ENCODE data around the gene LMX1B. TPM values are rescaled to one million over a fixed set of nuclear protein-coding genes. Genes with fewer than 3 reads are reported as not detected.

Gene LMX1B
- total RNA-seq, 1 experiment from 2014 or later = not detected

DNA sequence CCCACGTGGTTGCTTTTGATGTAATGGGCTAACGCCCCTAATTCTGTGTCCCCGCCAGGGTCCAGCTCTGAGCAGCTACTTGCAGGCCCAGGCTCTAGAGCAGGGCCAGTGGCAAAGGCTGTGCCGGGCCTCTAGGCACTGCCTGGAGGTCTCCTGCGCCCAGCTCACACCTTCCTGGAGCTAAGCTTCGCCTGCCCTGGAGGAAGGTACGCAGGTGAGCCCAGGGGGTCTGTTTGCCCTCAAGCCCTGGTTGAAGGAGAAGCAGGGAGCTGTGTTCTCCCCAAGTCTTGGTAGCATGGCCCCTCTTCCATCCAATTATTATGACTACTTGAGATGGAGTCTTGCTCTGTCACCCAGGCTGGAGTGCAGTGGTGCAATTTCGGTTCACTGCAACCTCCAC, 5.2 kb upstream of the LMX1B start:
- H3K36me3 Mint-ChIP-seq (ENCODE audit: insufficient read depth, unreplicated experiment) = peaks cover 6% of the 10 kb centered on the region
- H3K9me3 Mint-ChIP-seq (ENCODE audit: low read depth, unreplicated experiment) = no peaks in the 10 kb centered on the region
- TF ChIP-seq, protein P1, sequence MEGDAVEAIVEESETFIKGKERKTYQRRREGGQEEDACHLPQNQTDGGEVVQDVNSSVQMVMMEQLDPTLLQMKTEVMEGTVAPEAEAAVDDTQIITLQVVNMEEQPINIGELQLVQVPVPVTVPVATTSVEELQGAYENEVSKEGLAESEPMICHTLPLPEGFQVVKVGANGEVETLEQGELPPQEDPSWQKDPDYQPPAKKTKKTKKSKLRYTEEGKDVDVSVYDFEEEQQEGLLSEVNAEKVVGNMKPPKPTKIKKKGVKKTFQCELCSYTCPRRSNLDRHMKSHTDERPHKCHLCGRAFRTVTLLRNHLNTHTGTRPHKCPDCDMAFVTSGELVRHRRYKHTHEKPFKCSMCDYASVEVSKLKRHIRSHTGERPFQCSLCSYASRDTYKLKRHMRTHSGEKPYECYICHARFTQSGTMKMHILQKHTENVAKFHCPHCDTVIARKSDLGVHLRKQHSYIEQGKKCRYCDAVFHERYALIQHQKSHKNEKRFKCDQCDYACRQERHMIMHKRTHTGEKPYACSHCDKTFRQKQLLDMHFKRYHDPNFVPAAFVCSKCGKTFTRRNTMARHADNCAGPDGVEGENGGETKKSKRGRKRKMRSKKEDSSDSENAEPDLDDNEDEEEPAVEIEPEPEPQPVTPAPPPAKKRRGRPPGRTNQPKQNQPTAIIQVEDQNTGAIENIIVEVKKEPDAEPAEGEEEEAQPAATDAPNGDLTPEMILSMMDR (IDR thresholded peaks at IDR 0.05; ENCODE audit: unreplicated experiment) = no peak
- BruUV-seq (replicated peaks) = no TSS peak
- no peak overlapping the region for H3K27ac Mint-ChIP-seq (ENCODE audit: unreplicated experiment)
- no peak for DNase-seq
- H3K4me1 Mint-ChIP-seq (ENCODE audit: low read depth, unreplicated experiment) = peaks cover 8% of the 10 kb centered on the region
- CTCF ChIA-PET = no interaction called here
- H3K4me3 Mint-ChIP-seq (ENCODE audit: low read depth, unreplicated experiment) = no peak overlapping the region
- peaks cover 66% of the 10 kb centered on the region for H3K27me3 Mint-ChIP-seq (ENCODE audit: unreplicated experiment)
- intact Hi-C loops (cut with micrococcal nuclease; ENCODE audit: unreplicated experiment) = no loop called here

DNA sequence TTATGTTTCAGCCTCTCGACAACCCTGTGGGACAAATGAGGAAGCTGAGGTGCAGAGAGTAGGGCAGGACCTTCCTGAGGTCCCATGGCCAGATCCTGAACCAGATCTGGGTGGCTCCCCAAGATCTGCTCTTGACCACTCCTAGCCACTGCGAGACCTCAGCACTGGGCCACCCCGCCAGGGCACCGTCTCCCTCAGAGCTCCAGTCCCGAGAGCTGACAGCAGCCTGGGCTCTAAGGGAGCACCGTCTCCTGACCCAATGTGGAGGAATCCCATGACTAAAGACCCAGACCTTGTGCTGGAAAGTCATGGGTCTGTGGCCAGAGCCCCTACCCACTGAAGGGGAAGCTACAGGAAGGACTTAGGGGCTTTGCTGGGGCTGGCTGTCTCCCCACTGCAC, 4.5 kb upstream of the LMX1B start:
- peaks cover 59% of the 10 kb centered on the region for H3K27me3 Mint-ChIP-seq (ENCODE audit: unreplicated experiment)
- CTCF ChIA-PET = no interaction called here
- no peak for DNase-seq
- no peak overlapping the region for H3K27ac Mint-ChIP-seq (ENCODE audit: unreplicated experiment)
- intact Hi-C loops (cut with micrococcal nuclease; ENCODE audit: unreplicated experiment) = no loop called here
- no peak overlapping the region for H3K4me3 Mint-ChIP-seq (ENCODE audit: low read depth, unreplicated experiment)
- H3K4me1 Mint-ChIP-seq (ENCODE audit: low read depth, unreplicated experiment) = peaks cover 8% of the 10 kb centered on the region
- H3K36me3 Mint-ChIP-seq (ENCODE audit: insufficient read depth, unreplicated experiment) = peaks cover 6% of the 10 kb centered on the region
- BruUV-seq (replicated peaks) = no TSS peak
- TF ChIP-seq, protein P1 (IDR thresholded peaks at IDR 0.05; ENCODE audit: unreplicated experiment) = no peak
- H3K9me3 Mint-ChIP-seq (ENCODE audit: low read depth, unreplicated experiment) = no peaks in the 10 kb centered on the region

DNA sequence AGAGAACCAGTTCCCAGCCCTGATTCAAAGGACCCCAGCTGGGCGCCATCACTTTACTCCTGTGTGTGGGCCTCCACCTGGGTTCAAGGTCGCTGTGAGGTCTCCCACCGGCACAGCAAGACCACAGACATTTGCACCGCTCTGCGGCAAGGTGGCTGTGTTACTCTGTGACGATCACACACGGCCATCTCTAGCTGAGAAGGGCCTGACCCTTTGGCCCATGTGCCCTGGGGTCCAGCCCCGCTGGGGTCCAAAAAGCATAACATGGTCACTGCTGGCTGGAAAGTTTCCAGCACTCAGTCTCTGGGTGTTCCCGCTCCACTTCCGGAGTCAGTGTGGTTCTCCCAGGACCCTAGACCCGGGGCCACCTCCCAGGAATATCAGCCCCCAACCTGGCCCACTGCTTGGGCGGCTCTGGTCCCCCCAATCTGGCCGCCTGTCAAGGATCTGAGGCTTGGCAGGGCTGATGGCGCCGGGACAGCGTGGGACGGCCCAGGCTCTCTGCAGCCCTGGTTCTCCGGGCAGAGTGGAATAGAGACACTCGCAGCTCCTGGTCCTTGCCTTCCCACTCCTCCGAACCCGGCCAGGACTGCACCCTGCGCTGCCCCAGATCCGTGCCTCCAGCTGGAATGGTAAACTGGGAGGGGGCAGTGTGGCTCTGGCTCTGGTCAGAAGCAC, 3.9 kb upstream of the LMX1B start:
- CTCF ChIA-PET = interaction anchor here (0.6 kb wide), 1 partner anchor 34 kb away, joined by 8 read pairs; no protein-coding TSS in a partner anchor
- TF ChIP-seq, protein P1 (IDR thresholded peaks at IDR 0.05; ENCODE audit: unreplicated experiment) = no peak
- Mint-ChIP-seq H3K9me3 (ENCODE audit: low read depth, unreplicated experiment) (no peaks in the 10 kb centered on the region), H3K27ac (ENCODE audit: unreplicated experiment) (no peak overlapping the region), H3K4me3 (ENCODE audit: low read depth, unreplicated experiment) (no peak overlapping the region), H3K4me1 (ENCODE audit: low read depth, unreplicated experiment) (peaks cover 8% of the 10 kb centered on the region), H3K27me3 (ENCODE audit: unreplicated experiment) (peaks cover 53% of the 10 kb centered on the region), H3K36me3 (ENCODE audit: insufficient read depth, unreplicated experiment) (peaks cover 12% of the 10 kb centered on the region)
- BruUV-seq (replicated peaks) = no TSS peak
- no peak for DNase-seq
- intact Hi-C loops (cut with micrococcal nuclease; ENCODE audit: unreplicated experiment) = loop anchor here (2.0 to 5.0 kb wide), 2 partner anchors 77 to 171 kb away; no protein-coding TSS in a partner anchor

DNA sequence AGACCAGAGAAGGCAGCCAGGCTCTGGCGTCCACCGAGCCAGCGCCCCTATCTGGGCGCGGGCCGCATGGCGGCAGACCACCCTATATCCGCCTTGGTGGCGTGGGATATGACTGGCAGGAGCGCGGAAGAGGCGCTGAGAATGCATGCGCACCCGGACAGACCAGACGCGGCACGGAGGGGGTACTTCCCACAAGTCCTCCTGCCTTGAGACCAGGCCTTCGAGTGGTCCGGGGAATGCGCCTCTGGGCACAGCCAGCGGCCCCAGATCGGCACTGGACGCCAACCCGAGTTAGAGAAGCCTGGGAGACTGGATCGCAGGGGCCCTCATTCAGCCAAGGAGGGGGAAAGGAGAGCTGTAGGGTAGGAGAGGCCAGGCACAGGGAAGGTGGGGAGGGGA, 2.5 kb upstream of the LMX1B start:
- peaks cover 8% of the 10 kb centered on the region for H3K4me1 Mint-ChIP-seq (ENCODE audit: low read depth, unreplicated experiment)
- no TSS peak for BruUV-seq (replicated peaks)
- peaks cover 47% of the 10 kb centered on the region for H3K27me3 Mint-ChIP-seq (ENCODE audit: unreplicated experiment)
- CTCF ChIA-PET = interaction anchor here (0.7 kb wide), 1 partner anchor 79 kb away, joined by 3 read pairs; no protein-coding TSS in a partner anchor
- H3K9me3 Mint-ChIP-seq (ENCODE audit: low read depth, unreplicated experiment) = no peaks in the 10 kb centered on the region
- TF ChIP-seq, protein P1 (IDR thresholded peaks at IDR 0.05; ENCODE audit: unreplicated experiment) = no peak
- DNase-seq = no peak
- peaks cover 12% of the 10 kb centered on the region for H3K36me3 Mint-ChIP-seq (ENCODE audit: insufficient read depth, unreplicated experiment)
- intact Hi-C loops (cut with micrococcal nuclease; ENCODE audit: unreplicated experiment) = loop anchor here (2.0 to 5.0 kb wide), 2 partner anchors 76 to 170 kb away; no protein-coding TSS in a partner anchor
- no peak overlapping the region for H3K27ac Mint-ChIP-seq (ENCODE audit: unreplicated experiment)
- no peak overlapping the region for H3K4me3 Mint-ChIP-seq (ENCODE audit: low read depth, unreplicated experiment)

Measured in Calu3 (cell line).